IMR-90 (cell line): ENCODE data around the gene PHOSPHO1. TPM values are rescaled to one million over a fixed set of nuclear protein-coding genes. Genes with fewer than 3 reads are reported as not detected.

Experiments
- ATAC-seq: fragments of 200-7000 bp; cut with Tn5 transposase; 2 replicates; pipeline ENCODE4 v1.9.1; 2020; ENCODE audit warnings: low read depth, mild to moderate bottlenecking, moderate library complexity
- BruUV-seq: library from RNA; stranded (reverse); fragments of 400-500 nt; replicated peaks from 2 replicates; lab custom pipeline; 2021; lab: Mats Ljungman, UMichigan
- CTCF ChIA-PET: fragments of 300-600 bp; formaldehyde crosslinking; extraction: SDS; loops from one replicate; lab custom pipeline; 2021; ENCODE audit warnings: antibody characterized with exemption; lab: Yijun Ruan, JAX
- POLR2A ChIA-PET: fragments of 300-600 bp; sonication (Branson Sonifier 250); formaldehyde crosslinking; loops from one replicate; lab custom pipeline; 2022; ENCODE audit warnings: antibody characterized with exemption; ENCODE audit not compliant: unreplicated experiment; lab: Charles Lee
- DNase-seq: peaks from one replicate; pipeline ENCODE4 v3.0.0; 2013
- H2AFZ ChIP-seq: replicated peaks from 2 replicates; pipeline ENCODE3; 2013; ENCODE audit warnings: low read length, mild to moderate bottlenecking; ENCODE audit not compliant: poor library complexity
- H2AK5ac ChIP-seq: 2 replicates; pipeline ENCODE4 v1.6.1; 2013; ENCODE audit warnings: low read depth, low read length, inconsistent platforms
- H2AK9ac ChIP-seq: replicated peaks from 2 replicates; pipeline ENCODE3; 2013; ENCODE audit warnings: mild to moderate bottlenecking, low read depth, low read length, moderate library complexity; ENCODE audit not compliant: poor library complexity
- H2BK120ac ChIP-seq: 2 replicates; pipeline ENCODE4 v1.6.1; 2013; ENCODE audit warnings: low read depth, low read length, inconsistent platforms
- H2BK15ac ChIP-seq: 3 replicates; pipeline ENCODE4 v1.6.1; 2013; ENCODE audit warnings: low read depth, low read length, inconsistent platforms
- H2BK20ac ChIP-seq: 2 replicates; pipeline ENCODE4 v1.6.1; 2013; ENCODE audit warnings: low read depth, mild to moderate bottlenecking, inconsistent platforms, low read length, moderate library complexity
- H2BK5ac ChIP-seq: 2 replicates; pipeline ENCODE4 v1.6.1; 2013; ENCODE audit warnings: mild to moderate bottlenecking, low read depth, low read length, inconsistent platforms; ENCODE audit not compliant: poor library complexity, severe bottlenecking
- H3K14ac ChIP-seq: replicated peaks from 2 replicates; pipeline ENCODE4 v1.6.1; 2013; ENCODE audit warnings: low read depth, low read length, inconsistent platforms
- H3K18ac ChIP-seq: 2 replicates; pipeline ENCODE4 v1.6.1; 2013; ENCODE audit warnings: low read depth, low read length, control low read depth
- H3K23ac ChIP-seq: 2 replicates; pipeline ENCODE4 v1.6.1; 2013; ENCODE audit warnings: low read depth, low read length, inconsistent platforms
- H3K27ac ChIP-seq: 2 replicates; pipeline ENCODE4 v1.5.1; 2013; ENCODE audit warnings: mild to moderate bottlenecking, control low read depth, low read length; ENCODE audit not compliant: insufficient read depth
- H3K27me3 ChIP-seq: 2 replicates; pipeline ENCODE4 v1.6.1; 2013; ENCODE audit warnings: low read length; ENCODE audit not compliant: control insufficient read depth, insufficient read depth
- H3K36me3 ChIP-seq: 2 replicates; pipeline ENCODE4 v1.6.1; 2013; ENCODE audit warnings: low read length, mixed read lengths; ENCODE audit not compliant: control insufficient read depth, insufficient read depth
- H3K4ac ChIP-seq: 2 replicates; pipeline ENCODE4 v1.6.1; 2013; ENCODE audit warnings: low read depth, low read length, inconsistent platforms
- H3K4me1 ChIP-seq: 2 replicates; pipeline ENCODE4 v1.6.1; 2013; ENCODE audit warnings: low read length, mixed read lengths; ENCODE audit not compliant: control insufficient read depth, insufficient read depth
- H3K4me2 ChIP-seq: 2 replicates; pipeline ENCODE4 v1.6.1; 2013; ENCODE audit warnings: low read depth, mild to moderate bottlenecking, control low read depth, low read length, moderate library complexity
- H3K4me3 ChIP-seq: 2 replicates; pipeline ENCODE4 v1.5.1; 2013; ENCODE audit warnings: low read depth, mild to moderate bottlenecking, control low read depth, low read length, moderate library complexity; ENCODE audit not compliant: insufficient read depth
- H3K56ac ChIP-seq: 2 replicates; pipeline ENCODE4 v1.6.1; 2013; ENCODE audit warnings: low read length, inconsistent platforms; ENCODE audit not compliant: insufficient read depth; ENCODE audit errors: extremely low read depth
- H3K79me1 ChIP-seq, 2 experiments: 2 replicates each; pipeline ENCODE4 v1.6.1; 2013; ENCODE audit warnings: low read length in 2 of 2, inconsistent platforms in 1 of 2, low read depth in 1 of 2
- H3K9ac ChIP-seq: 2 replicates; pipeline ENCODE4 v1.6.1; 2013; ENCODE audit warnings: low read depth, low read length, control low read depth
- H3K9me1 ChIP-seq: 2 replicates; pipeline ENCODE4 v1.6.1; 2013; ENCODE audit warnings: low read length, inconsistent platforms; ENCODE audit not compliant: insufficient read depth
- H3K9me3 ChIP-seq: 2 replicates; pipeline ENCODE4 v1.6.1; 2013; ENCODE audit warnings: low read length; ENCODE audit not compliant: control insufficient read depth, insufficient read depth
- H4K20me1 ChIP-seq: 2 replicates; pipeline ENCODE4 v1.6.1; 2013; ENCODE audit warnings: low read length, inconsistent platforms; ENCODE audit not compliant: insufficient read depth
- H4K5ac ChIP-seq: 2 replicates; pipeline ENCODE4 v1.6.1; 2013; ENCODE audit warnings: mild to moderate bottlenecking, low read depth, low read length, control low read depth
- H4K8ac ChIP-seq, 2 experiments: 2 replicates each; pipeline ENCODE4 v1.6.1; 2013; ENCODE audit warnings: low read depth in 2 of 2, low read length in 2 of 2, control low read depth in 1 of 2, inconsistent platforms in 1 of 2
- H4K91ac ChIP-seq: 2 replicates; pipeline ENCODE4 v1.6.1; 2013; ENCODE audit warnings: low read depth, low read length, inconsistent platforms; ENCODE audit not compliant: insufficient read depth
- CHD1 ChIP-seq: IDR thresholded peaks from 2 replicates; pipeline ENCODE4 v1.6.1; 2012; ENCODE audit warnings: low read depth, low read length, improper control_type of control experiment
- FOS ChIP-seq: fragments of 150-350 bp; IDR thresholded peaks from 2 replicates; pipeline ENCODE4 v1.6.1; 2016; ENCODE audit warnings: low read depth, low read length
- RAD21 ChIP-seq: IDR thresholded peaks from 2 replicates; pipeline ENCODE4 v1.6.1; 2012; ENCODE audit warnings: low read length, improper control_type of control experiment
- USF2 ChIP-seq: fragments of 150-350 bp; IDR thresholded peaks from 2 replicates; pipeline ENCODE4 v1.6.1; 2017; ENCODE audit warnings: mild to moderate bottlenecking, antibody characterized with exemption, low read length, low read depth
- WGBS, 2 experiments: methylation state at CpG; one replicate each; pipeline versions ENCODE4 v1.1.5 to v1.1.7; 2013; ENCODE audit warnings: missing lambda C conversion rate in 2 of 2; ENCODE audit not compliant: insufficient read length in 1 of 2; ENCODE audit errors: extremely low coverage in 2 of 2; 5-methylcytosine and 5-hydroxymethylcytosine counted together
- dilution Hi-C: fragments of 300-500 bp; cut with HindIII; formaldehyde crosslinking; loops from one replicate; pipeline ENCODE4 v1.14.3; 2018; ENCODE audit warnings: low sequenced_read_pairs; ENCODE audit not compliant: unreplicated experiment
- in situ Hi-C: fragments of 300-500 bp; cut with MboI; formaldehyde crosslinking; loops from 3 replicates; pipeline ENCODE4 v1.14.3; 2019; ENCODE audit warnings: low sequenced_read_pairs, inconsistent platforms, mixed read lengths
- intact Hi-C: fragments of 100-400 bp; cut with micrococcal nuclease; formaldehyde crosslinking; loops from 2 replicates; pipeline ENCODE4 v1.10.0; 2022
- polyA plus RNA-seq, 3 experiments: library from polyadenylated mRNA; depleted of rRNA; stranded (reverse); fragments of >200 nt; gene quantifications; 2 replicates each; pipeline ENCODE4 v1.2.3, GENCODE V29; 2012; ENCODE audit warnings: low replicate concordance in 1 of 3
- total RNA-seq: library from RNA; depleted of rRNA; stranded (reverse); fragments of >200 nt; gene quantifications from 2 replicates; pipeline ENCODE4 v1.2.3, GENCODE V29; 2012

Gene PHOSPHO1
- total and polyA plus RNA-seq, 2 of the 4 experiments (the other 2 are of a cell fraction), result under 0.01 to 0.48 TPM

- Histone ChIP-seq H3K4ac (no peak overlapping the region), H4K20me1 (no peaks in the 10 kb centered on the region), H3K4me1 (no peaks in the 10 kb centered on the region; the same call in 1 of the 2 replicates), H3K36me3 (no peaks in the 10 kb centered on the region), H2AK5ac (no peak overlapping the region), H3K9me1 (no peaks in the 10 kb centered on the region), H3K27me3 (peaks cover 47% of the 10 kb centered on the region), H3K14ac (no peak overlapping the region), H2BK20ac (no peak overlapping the region), H3K56ac (no peak overlapping the region), H4K5ac (no peak overlapping the region), H3K4me2 (no peak overlapping the region), H2AFZ (no peak overlapping the region), H2BK120ac (no peak overlapping the region), H4K91ac (no peak overlapping the region), H4K8ac (no peak overlapping the region), H3K9ac (no peak overlapping the region), H3K79me1 (no peaks in the 10 kb centered on the region), H3K9me3 (no peaks in the 10 kb centered on the region), H2AK9ac (no peak overlapping the region), H2BK5ac (no peak overlapping the region), H3K18ac (no peak overlapping the region), H3K23ac (no peak overlapping the region), H3K27ac (no peak overlapping the region), H3K4me3 (no peak overlapping the region), H2BK15ac (no peak overlapping the region)
- POLR2A ChIA-PET, result no interaction called here
- BruUV-seq, result no TSS peak
- in situ Hi-C loops (no loop called here), intact Hi-C loops (loop anchor here (5.0 kb wide), 2 partner anchors 33 to 163 kb away; no protein-coding TSS in a partner anchor), dilution Hi-C loops (no loop called here)
- 80% methylated on average over 4 of the region's 8 CpGs; no CpG with 5 or more reads in 1 of the 2 experiments for WGBS, 2 experiments
- no peak for ATAC-seq
- DNase-seq, result no peak
- TF ChIP-seq USF2 (no peak), FOS (no peak), CHD1 (no peak), RAD21 (no peak)
- CTCF ChIA-PET, result no interaction called here
Observed at GRCh38 chr17:49225554-49226236, 4.9 kb downstream of the PHOSPHO1 start.
